Smooth muscle cell of the brain vasculature (primary cell): ENCODE measurements around the gene ERCC5.

ENCODE experiments used
- DNase-seq: peaks from one replicate; pipeline ENCODE4 v3.0.0-alpha.2; 2012; ENCODE audit warnings: low read depth, low spot score

Gene ERCC5

DNA sequence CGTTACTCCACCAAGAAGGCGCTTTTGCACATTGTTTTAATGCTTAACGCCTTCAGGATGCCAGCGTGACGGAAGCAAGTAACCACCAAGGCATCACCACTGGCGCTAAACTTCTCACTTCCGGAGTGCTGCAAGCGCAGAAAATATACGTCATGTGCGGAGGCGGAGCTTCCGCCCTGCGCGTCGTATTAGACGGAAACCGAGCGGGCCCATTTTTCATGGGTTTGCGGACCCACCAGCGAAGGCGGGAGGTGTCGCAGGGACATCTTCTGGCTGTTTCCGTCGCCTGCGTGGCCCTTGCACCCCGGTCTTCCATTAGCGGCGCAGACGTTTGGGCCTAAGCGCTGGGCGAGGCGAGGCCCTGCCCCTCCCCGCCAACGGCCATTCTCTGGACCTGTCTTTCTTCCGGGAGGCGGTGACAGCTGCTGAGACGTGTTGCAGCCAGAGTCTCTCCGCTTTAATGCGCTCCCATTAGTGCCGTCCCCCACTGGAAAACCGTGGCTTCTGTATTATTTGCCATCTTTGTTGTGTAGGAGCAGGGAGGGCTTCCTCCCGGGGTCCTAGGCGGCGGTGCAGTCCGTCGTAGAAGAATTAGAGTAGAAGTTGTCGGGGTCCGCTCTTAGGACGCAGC lies at the start of gene ERCC5:
ERCC5 (plus strand) TSS at position 403 of the 631 bp plus-strand sequence. CDS start 235 bp downstream, outside the sequence.
- DNase-seq, result peak; percentile 88

DNA sequence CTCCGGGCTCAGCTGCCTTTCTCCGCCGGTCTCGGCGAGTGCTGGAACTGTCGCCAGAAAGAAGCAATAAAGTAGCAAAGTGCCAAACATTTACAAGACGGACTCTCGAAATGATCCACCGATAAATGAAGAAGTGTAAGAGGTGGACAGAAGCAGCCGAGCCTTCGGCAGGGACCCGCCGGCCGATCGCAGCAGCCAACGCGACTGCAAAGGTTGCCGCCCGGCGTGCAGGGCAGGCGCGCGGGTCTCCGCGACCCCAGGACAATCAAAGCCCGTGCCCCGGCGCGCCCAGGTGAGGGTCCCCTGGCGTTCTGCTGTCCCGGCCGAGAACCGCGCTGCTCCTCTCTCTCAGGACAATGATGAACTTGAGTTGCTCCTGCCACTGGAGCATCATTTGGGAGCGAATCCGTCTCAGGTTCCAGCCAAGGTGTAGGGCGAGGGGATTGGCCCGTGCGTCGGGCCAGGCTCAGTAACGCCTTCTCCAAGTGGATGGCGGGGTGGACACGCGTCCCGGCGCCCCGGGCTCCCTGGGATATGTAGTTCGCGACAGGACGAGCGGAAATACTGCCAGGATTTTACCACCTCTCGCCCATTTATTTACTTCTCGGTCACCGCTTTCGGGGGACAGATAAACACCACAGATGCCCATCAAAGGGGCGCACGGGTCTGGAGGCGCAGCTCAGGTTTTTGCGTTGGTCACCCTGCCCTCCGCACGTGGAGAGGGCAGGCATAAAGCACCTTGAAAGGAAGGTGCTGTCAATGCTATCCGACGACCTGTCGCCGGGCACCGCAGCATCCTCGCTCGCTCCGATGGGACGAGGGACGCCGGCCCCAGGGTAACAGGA lies 47.0 kb upstream of the ERCC5 start, which contains the start of the genes BIVM and POGLUT2:
BIVM (plus strand) TSS at position 539 of the 845 bp plus-strand sequence. CDS start 8,149 bp downstream, outside the sequence.
POGLUT2 (minus strand) TSS at position 396 of the 845 bp plus-strand sequence; CDS start at position 90, 306 bp downstream.
- DNase-seq, result peak; percentile 71

DNA sequence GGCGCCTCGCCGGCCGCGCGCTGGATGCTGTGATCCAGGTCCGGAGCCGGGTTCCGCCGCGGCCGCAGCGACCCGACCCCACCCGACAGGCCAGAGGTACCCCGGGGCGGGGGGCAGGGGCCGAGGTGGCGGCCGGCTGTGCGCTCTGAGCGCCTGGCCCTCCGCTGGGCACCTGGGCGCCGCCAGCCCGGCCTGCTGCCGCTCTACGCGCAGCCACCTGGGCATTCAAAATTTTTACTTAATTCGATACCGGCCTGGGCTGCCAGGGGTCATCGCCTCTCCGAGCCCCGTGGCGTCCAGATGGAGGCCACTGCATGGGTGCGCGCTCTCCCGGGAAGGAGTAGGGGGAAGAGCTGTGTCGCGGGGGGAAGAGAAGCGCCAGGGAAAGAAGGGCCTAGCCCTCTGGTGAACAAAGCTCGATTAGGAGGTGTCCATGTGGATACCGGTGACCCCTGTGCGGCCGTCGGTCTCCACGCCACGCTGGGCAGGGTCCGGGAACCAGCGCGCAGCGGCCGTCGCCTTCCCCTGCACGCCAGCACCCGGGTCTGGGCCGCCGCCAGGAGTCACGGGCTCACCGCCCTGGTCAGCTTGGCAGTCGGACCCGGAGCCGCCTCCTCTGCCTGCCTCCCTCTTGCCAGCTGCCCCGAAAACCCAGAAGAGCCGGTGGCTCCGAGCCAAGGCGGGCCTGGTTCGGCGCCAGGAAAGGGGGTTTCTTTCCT lies 46.2 kb upstream of the ERCC5 start:
- DNase-seq, result no peak

DNA sequence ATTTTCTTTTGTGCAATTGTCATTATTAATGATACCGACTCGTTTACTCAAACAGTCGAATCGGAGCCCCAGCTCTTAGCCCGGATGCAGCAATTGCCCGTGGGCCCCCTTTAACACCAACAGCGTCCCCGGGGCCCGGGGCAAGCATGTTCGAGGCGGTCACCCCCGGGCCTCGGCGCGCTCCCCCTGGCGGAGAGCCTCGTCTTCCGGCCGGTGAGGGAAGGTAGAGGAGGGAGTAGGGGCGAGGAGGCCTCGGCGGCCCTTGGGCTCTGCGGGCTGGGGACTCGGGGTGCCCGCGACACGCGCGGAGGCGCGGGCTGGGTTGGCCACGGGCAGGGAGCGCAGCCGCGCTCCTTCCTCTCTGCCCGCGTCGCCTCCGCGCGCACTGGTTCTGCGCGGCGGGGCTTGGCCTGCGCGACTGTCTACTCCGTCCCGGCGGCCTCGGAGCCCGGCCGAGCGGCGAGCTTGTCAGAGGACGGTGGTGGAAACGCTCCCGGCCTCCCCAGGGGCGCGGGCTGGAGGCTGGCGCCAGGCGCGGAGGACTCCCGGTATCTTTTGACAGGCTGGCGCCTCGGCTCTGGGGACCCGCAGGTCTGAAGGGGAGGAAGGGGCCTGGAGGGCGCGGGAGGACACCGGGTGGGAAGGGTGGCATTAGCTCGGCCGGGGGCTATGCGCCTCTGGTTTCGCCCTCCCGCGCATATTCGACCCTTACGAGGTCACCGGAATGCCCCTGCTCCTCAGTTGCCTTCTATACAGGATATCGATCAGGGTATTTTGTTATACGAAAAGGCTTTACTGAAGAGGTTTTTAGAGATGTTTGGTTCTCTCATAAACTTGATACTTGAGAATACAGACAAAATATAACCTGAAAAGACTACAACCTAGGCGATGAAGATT lies 45.4 kb upstream of the ERCC5 start:
- DNase-seq, result peak; percentile 43

DNA sequence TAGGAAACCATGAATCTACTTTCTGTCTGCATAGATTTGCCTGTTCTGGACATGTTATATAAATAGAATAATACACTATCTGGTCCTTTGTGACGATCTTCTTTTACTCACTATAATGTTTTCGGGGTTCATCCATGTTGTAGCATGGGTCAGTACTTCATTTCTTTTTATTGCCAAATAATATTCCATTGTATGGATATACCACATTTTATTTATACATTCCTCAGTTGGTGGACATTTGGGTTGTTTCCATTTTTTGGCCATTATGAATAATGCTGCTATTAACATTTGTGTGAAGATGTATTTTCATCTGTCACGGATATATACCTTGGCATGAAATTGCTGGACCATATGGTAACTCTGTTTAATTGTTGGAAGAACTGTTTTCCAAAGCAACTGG lies 40.2 kb upstream of the ERCC5 start:
- no peak for DNase-seq

DNA sequence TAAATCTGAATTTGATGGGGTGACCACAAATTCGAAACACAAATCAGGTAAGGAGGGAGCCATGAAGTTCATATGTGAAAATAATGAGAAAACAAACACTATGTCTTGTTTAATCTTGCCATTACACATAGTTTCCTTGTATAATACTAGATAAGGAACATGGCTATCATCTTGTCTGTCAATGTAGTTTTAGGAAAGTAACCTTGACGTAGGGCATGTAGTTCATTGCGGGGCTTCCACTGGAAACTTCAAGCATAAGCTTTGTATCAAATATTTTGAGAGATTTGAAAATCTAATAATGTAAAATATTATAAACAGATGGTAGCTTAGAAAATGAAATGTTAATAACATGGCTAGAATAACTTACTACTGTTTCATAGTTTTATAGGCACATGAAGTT lies 38.1 kb upstream of the ERCC5 start:
- DNase-seq, result no peak

DNA sequence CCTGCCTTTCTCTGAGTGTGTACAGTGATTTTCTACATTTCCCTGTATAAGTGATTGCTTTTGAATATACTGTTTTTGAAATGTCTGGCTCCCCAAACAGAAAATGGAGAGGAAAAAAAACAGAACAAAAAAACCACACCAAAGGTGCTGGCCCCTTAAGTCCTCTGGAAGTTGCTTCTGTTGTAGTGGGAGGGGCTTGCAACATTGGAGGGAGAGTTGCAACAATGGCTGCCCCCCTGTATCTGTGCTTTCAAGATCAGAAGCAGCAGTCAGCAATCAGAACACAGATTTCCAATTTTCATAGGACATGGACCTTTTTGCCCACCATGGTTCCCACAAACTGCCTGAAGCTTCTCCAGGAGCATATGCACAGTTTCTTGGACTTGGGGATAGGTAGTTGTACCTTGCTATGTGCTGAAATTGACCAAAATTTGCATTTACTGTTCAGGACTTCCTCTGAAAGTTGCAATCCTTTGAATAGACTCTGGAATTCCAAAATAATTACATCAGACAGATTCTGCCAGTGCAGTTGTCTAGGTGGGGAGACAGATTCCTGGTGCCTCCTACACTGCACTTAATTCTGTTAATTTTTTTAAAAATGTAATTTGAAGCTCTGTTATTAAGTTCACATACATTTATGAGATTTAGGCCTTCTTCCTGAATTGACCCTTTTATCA lies 33.1 kb upstream of the ERCC5 start:
- no peak for DNase-seq

DNA sequence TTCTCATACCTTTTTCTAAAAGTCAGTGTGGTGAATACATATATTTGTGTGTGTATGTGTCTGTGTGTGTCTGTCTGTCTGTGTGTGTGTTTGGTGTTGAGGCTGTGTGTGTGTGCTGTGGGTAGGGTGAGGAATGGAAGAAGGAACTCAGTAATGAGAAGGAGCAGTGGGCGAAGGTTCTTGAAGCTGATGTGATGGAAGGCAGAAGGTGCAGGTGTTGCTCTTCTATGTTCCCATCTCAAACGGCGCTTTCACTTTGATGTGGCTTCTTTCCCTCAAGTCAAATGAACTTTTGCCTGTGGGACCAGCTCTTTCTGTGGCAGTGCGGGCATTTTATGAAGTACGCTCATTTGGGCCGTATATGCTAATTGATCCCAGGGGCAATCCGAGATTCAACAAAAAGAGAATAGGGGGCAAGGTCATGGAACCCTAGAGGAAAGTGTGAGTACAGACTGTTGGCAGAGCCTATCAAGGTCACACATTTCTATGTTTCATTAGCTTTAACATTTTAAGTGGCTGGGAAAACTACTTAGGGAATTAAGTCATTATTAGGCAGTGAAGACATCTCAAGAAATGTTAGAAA lies 31.7 kb upstream of the ERCC5 start:
- no peak for DNase-seq

DNA sequence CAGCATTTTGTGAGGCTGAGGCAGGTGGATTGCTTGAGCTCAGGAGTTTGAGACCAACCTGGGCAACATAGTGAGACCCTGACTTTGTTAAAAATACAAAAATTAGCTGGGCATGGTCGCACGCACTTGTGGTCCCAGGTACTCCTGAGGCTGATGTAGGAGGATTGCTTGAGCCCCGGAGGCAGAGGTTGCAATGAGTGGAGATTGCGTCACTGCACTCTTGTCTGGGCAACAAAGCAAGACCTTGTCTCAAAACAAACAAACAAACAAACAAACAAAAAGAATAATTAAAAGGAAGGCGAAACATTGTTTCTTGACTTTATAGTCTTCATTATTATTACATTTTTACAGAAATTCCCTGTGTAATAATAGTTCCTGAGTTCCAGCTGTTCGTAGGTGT lies 31.0 kb upstream of the ERCC5 start:
- DNase-seq, result no peak

DNA sequence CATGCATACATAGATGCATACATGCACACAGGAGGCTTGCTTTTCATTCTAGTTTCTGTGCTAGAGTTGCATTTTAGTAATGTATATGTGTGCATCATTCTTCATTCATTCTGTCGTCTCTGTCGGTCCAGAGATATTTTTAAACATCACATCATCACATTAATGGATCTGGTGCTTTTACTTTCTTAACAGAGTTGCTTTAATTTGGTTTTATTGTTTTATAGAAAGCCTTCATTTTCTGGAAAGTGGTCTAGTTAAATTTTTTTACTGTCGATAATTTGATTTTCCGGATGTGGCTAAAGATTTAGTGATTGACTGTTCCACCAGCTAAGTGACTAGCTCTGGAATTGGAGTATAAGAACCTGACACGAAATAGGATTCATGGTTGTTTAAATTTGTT lies 30.0 kb upstream of the ERCC5 start:
- no peak for DNase-seq

DNA sequence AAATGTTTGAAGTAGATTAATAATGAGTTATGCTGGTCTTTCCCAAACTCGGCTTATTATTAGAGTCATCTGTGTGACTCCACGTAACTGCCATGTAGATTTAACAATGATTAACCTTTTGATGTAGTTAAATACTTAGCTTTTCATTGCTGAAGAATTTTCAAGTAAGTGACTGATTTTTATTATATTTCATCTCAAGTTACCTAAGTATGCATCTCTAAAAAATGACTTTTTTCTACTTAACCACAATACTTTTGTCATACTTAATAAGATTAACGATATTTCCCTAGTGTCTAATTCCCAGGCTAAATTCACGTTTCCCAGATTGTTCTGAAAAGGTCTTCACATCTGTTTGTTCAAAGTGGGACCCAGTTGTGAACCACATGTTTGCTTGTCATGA lies 29.1 kb upstream of the ERCC5 start:
- DNase-seq, result no peak

DNA sequence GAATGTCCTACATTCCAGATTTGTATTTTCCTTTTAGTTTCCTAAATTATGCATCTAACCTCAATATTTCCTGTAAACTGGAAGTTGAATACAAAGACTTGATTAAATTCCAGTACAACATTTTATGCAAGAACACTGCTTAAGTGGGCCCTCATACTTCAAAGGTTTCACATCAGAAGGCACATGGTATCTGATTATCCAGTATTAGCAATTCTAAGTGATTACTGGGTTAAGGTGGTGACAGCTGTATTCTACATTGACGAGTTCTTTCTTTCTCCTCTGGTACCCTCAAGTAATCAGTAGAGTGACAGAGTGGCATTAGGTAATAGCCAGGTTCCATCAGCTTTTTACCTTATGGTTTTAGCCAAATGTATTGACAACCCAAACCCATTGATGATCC lies 28.6 kb upstream of the ERCC5 start:
- no peak for DNase-seq

DNA sequence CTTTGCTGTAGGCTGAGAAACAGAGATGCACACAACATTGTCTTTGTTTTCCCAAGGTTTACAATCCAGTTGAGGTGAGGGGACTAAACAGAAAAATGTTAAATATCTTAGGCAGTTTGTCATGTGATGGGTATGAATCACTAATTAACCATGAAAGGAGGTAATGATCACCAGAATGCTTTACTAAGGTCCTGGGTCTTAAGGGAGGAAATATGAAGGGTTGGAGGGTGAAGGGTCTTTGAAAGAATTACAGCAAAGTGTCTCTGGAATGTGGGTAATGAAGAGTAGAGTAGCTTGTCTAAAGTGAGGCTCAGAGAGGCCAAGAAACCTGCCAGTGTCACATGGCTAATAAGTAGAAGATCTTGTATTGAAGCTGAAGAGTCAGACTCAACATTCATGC lies 27.9 kb upstream of the ERCC5 start:
- DNase-seq, result no peak

DNA sequence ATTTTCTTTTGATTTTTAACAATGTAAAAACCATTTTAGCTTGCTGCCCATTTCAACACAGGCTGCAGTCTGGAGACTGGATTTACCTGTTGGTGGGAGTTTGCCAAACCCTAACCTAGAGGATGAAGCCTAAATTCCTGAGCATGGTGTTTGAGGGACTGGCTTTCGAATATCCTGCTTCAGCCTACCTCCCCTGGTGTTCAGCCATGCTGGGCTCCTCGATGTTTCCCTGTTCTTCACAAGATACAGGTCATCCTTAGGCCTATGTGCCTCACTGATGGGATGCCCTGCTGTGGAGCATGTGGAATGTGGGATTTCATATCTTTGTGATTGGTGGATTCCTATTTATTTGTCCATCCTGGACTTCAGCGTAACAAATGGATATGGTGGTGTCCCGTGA lies 20.4 kb upstream of the ERCC5 start:
- DNase-seq, result no peak

DNA sequence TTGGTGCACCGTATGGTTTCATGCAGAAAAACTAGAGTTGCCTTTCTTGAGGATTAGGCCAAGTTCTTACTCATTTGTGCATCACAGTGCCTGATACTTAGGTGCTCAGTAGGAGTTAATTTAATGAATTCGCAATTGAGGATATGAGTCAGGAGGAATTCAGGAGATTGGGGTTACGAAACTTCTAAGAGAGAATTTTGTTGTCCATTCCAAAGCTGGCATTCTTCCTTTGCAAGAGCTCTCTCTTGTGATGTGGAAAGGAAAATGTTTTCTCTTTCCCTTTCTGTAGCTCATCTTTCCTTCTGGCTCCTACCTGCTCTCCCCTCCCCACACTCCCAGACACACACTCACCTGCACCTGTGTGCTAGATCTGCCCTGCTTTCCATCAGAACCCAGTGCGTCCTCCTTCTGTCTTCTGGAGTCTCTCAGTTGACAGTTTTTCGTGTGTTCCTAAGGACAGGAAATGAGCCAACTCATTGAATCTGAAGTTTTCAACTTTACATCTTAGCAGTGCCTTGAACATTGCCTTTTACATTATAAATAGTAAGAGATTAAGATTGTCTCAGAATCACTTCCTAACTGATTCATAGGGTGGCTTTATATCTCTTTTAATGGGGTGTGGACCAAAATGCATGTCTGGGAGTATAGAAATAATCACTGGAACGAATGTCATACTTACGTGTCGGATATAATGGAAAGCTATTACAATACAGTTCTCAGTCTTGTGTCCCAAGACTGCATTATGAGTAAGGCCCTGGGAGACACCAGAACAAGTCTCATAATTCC lies 19.7 kb upstream of the ERCC5 start:
- DNase-seq, result no peak

DNA sequence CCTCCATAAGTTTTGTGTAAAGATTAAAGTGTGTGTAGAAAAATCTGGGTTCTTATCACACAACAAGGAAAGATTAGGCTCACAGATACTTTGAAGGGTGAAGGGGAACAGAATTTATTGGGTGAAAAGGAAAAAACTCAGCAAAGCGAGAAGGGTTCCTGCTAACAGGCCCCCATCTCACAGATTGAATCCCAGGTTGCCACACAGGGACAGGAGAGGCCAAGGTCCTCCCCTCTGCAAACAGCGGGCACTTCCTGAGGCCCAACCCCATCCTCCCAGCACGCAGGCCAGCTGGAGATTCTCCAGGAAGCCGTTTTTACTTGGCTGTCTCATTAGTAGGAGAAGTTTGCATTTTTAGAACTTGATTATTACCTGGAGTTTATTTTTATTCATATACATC lies 15.2 kb upstream of the ERCC5 start:
- no peak for DNase-seq

DNA sequence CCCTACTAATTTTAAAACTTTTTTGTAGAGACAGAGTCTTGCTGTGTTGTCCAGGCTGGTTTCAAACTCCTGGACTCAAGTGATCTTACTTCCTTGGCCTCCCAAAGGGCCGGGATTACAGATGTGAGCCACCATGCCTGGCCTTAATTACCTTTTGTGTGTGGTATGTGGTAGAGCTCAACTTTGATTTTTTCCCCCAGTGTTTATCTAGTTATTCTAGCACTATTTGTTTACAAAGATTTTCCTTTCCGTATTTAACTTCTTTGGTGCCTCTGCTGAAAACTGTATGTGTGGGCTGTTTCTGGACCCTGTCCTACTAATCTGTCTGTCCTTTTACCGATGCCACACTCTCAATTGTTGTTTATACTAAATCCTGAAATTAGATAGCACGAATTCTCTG lies 9.4 kb upstream of the ERCC5 start:
- DNase-seq, result no peak

DNA sequence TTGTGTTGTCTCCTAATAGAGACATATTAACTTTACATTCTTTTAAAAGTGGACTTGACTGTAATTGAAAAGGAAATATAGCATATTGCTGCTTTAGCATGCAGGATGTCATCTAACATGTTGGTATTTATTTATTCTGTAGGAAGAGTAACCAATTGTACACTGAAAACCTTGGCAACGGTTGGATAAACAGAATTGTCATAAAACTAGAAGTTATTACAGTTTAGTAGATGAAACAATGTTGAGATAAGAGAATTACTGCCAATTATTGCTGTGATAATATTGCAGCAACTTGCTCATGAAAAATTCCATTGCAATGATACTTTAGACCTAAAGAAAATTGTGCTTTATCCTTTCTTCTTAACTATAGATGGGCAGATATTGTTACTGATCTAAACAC lies 7.6 kb upstream of the ERCC5 start:
- DNase-seq, result no peak

DNA sequence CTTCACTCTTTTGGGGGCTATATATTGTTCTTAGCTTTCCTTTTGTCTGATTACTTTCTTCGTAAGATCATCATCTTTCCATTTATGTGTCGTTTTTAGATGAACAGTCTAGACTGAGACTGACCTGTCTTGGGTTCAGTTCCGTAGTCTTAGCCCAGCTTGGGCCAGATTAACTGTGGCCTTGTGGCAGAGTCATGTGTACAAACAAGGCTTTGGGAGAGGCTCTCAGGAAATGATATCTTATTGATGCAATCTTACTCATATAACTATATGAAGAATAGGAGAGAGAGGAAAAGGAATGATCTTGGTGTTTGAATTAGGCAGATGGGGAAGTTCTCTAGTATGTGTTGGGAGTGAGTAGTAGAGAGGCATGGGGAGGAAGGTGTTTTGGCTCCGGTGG lies 6.8 kb upstream of the ERCC5 start:
- DNase-seq, result no peak

DNA sequence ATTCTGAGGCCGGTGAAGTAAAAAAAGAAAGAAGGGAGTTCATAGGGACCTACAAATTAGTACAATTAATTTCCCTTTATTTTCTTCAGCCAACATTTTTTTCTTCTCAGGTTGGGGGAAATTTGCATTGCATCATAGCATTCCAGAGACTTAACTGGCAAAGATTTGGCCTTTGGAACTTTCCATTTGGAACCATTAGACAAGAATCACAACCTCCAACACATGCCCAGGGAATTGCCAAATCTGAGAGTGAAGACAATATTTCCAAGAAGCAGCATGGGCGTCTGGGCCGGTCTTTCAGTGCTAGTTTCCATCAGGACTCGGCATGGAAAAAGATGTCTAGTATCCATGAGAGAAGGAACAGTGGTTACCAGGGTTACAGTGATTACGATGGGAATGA lies 6.4 kb upstream of the ERCC5 start:
- no peak for DNase-seq
